GF-D8 (cell line): ENCODE results near the gene SPAG9.
"Not testable (repeated sequence)": the region's sequence is repeated elsewhere in the genome, so short reads cannot be mapped to it uniquely, and the experiment has no call there.

Experiments
- DNase-seq: peaks from one replicate; lab custom pipeline; 2025; lab: John Stamatoyannopoulos, UW

The SPAG9 gene

DNA sequence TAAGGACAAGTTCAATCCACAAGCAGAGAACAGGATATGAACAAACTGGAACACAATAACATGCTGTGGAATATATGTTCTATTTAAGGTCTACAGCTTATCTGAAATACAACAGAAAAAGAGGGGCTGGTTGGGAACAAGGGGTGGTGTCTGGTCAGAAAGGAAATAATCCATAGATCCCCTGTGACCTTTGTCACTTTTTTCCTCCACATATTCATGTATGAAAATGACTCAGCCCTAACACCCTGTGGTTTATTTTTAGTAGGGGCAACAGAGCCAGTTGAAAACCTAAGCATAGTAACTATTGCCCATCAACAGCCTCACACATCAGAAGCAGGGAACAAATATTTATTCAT lies 12.3 kb upstream of the SPAG9 start:
- DNase-seq: no peak

DNA sequence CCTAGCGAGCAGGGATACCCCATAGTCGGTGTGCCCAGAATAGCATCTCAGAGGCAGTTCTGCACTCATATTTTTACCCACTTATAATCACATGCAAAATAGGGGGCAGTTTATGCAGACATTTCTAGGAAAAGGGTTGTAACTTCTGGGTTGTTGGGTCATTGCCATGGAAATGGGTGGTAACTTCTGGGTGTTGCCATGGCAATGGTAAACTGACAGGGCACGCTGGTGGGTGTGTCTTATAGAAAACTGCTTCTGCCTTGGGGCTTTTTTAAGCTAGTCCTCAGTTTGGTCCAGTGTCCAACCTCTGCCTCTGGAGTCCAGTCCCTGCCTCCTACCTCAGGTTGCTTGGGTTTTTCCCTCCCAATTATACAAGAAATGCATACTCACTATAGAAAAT lies 7.4 kb upstream of the SPAG9 start:
- DNase-seq: no peak

GRCh38 chr17:51124640-51125503 lies 4.2 kb upstream of the SPAG9 start:
- DNase-seq: no peak

DNA sequence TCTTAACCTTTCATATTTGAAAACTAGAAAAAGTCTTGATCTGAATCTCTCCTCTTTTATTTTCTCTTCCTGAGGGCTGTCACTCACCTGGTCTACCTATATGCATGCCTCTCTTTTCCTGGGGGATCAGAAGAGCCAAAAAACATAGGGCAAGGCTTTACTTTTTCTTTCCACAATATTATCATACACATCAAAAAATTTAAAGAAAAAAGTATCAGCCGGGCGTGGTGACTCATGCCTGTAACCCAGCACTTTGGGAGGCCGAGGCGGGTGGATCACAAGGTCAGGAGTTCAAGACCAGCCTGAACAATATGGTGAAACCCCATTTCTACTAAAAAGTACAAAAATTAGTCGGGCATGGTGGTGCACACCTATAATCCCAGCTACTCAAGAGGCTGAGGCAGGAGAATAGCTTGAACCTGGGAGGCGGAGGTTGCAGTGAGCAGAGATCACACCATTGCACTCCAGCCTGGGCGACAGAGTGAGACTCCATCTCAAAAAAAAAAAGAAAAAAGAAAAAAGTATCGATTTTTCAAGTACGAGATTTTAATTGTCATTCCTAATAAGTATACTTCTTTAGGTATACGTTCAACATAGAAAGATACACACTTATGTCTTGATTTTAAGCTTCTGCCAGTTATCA lies 1.9 kb upstream of the SPAG9 start:
- not testable (repeated sequence) for DNase-seq

GRCh38 chr17:51121620-51122472 lies 1.2 kb upstream of the SPAG9 start:
- DNase-seq: peak; percentile 90

GRCh38 chr17:51120357-51120738 lies 320 bp downstream of the SPAG9 start:
- no peak for DNase-seq

DNA sequence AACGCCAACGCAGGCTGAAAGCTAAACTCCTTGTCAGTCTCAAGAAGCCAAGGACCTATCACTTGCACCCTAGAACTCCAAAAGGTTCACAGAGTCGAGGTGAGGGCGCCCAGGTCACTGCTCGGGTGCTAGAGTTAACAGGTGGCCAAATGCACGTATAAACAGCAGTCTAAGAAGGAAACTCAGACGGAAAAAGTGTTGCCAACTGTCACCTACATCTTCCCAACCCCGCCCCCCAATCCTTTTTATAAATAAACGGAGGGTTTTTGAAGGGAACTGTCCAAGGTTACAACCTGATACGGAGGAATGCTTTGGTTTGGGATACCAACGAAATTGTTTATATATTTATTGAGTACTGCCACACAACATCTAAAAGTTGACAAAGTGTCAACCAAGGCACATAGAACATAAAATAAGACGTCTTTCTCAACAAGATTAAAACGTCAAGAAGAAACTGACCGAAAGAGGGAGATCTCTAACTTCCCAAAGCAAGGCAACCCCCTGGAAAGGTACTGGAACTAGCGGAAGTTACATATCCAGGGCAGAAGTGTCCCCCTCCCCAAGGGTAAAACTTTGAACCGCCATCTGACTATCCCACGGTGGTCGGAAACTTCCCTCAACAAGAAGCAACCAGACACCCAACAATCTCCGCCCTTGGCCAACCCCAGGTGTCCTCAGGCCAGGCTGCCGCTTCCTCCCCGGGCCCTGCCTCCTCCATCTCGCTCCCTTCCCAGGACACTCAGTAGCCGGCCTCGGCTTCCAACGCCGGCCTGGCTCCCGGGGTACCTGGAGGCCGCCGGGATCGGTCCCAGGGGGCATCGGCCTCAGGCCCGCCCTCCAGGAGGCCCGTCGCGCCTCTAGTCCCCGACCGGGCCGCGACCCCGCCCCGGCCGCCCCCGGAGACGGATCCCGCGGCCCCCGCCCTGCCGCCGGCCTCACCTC lies 982 bp downstream of the SPAG9 start:
- peak; percentile 16 for DNase-seq

GRCh38 chr17:51118330-51119195 lies 2.1 kb downstream of the SPAG9 start:
- peak; percentile 4 for DNase-seq

DNA sequence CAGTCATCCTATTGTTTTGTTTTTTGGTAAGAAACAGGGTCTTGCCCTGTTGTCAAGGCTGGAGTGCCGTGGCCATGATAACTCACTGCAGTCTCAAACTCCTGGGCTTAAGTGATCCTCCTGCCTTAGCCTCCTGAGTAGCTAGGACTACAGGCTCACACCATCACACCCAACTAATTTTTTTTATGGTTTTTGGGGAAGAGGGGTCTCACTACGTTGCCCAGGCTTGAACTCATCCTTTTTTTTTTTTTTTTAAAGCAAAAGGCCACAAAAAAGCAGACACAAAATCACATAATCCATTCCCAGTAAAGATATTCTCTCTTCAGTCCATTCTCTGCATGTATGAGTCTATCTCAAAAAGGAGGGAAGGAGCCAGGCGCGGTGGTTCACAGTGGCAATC lies 5.5 kb downstream of the SPAG9 start:
- no peak for DNase-seq

DNA sequence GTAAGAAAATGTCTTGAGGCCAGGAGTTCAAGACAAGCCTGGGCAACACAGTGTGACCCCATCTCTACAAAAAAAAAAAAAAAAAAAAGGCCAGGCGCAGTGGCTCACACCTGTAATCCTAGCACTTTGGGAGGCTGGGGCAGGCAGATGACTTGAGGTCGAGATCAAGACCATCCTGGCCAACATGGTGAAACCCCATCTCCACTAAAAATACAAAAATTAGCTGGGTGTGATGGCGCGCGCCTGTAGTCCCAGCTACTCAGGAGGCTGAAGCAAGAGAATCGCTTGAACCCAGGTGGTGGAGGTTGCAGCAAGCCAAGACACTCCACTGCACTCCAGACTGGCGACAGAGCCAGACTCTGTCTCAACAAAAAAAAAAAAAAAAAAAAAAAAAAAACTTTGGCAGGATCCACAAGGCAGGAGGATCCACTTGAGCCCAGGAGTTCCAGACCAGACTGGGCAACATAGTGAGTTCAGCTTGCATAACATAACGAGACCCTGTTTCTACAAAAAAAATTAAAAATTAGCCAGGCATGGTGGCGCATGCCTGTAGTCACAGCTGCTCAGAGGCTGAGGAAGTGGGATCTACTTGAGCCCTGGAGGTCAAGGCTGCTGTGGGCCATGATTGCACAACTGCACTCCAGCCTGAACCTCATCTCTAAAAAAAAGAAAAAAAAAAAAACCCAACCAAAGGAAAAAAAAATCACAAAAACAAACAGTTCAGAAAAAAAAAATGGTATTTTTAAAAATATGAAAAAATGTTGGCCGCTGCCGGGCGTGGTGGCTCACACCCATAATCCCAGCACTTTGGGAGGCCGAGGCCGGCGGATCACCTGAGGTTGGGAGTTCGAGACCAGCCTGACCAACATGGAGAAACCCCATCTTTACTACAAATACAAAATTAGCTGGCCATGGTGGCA lies 8.1 kb downstream of the SPAG9 start:
- peak; percentile 78 for DNase-seq

DNA sequence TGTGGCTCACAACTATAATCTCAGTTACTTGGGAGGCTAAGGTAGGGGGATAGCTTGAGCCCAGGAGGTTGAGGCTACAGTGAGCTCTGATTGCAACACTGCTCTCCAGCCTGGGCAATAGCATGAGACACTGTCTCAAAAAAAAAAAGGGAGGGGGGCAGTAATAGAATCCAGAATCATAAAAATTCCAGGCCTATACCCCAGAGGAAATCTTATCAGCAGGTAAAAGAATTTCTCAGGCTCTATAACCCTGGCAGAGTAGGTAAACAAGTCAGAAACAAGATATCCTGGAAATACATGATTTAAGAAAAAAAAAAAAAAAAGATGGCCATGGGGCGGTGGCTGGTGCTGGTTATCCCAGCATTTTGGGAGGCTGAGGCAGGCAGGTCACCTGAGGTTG lies 12.9 kb downstream of the SPAG9 start:
- no peak for DNase-seq

DNA sequence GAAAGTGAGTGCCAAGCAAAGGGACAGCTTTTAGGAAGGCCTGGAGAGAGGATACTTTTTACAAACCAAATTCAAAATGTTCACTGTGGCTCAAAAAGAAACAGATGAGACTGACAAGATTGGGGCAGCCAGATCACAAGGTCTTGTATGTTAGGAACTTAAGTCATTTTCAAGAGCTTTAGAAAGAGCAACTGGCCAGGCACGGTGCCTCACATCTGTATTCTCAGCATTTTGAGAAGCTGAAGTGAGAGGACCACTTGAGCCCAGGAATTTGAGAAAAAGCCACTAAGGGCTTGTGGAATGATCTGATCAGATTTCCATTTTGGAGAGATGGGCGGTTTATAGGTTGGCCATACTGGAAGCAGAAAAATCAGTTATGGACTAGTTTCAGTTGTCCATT lies 17.2 kb downstream of the SPAG9 start:
- DNase-seq: no peak

DNA sequence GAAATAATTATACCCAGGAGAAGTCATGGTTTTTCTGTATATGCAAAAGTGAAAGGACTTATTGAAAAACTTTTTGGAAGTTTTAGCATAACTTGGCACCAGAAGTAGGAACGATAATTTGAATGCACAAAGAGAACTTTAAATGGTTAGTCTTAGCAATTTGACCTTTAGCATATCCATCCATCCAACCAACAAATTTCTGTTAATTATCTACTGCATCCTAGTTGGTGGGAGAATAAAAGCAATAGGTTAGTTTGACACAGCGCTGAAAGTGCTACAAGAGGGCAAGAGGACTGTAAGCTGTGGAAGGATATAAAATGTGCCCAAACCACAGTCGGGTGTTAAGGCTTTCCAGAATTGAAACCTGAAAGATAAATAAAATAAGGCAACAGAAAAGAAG lies 17.6 kb downstream of the SPAG9 start:
- DNase-seq: no peak

DNA sequence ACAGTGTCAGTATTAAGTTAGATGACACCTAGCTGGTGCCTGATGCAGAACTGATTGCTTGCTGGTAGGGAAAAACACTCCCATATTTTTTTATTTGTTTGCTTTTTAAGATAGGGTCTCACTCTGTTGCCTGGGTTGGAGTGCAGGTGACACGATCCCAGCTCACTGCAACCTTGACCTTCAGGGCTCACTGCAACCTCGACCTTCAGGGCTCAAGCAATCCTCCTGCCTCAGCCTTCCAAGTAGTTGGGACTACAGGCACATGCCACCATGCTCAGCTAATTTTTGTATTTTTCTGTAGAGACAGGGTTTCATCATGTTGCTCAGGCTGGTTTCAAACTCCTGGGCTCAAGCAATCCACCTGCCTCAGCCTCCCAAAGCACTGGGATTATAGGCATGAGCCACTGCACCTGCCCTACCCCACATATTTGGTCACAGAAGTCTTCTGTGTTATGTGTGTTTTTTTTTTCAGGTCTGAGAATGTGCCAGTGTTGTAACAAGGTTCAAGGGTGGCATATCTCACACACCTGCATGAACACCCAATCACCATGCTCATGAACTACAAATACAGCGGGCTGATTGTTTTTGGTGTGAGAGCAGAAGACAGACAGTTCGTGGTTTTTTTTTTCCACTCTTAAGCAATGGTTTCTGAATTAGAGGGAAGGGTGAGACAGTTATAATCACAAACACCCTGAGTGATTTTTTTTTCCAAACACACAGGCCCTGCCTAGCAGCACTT lies 22.8 kb downstream of the SPAG9 start:
- peak; percentile 27 for DNase-seq

GRCh38 chr17:51091635-51092034 lies 29.0 kb downstream of the SPAG9 start:
- DNase-seq: no peak

DNA sequence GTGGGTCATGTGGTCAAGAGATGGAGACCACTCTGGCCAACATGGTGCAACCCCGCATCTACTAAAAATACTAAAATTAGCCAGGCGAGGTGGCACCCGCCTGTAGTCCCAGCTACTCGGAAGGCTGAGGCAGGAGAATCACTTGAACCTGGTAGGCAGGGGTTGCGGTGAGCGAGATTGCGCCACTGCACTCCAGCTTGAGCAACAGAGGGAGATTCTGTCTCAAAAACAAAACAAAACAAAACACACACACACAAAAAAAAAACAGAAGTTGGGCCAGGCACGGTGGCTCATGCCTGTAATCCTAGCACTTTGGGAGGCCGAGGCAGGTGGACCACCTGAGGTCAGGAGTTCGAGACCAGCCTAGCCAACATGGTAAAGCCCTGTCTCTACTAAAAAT lies 31.8 kb downstream of the SPAG9 start:
- not testable (repeated sequence) for DNase-seq

- no peak for DNase-seq
Measured at GRCh38 chr17:51088287-51088686, 32.4 kb downstream of the SPAG9 start.

GRCh38 chr17:51087072-51087757 lies 33.5 kb downstream of the SPAG9 start:
- no peak for DNase-seq
